PFSK-1 (cell line): ENCODE data around the gene MTHFSD.

Source experiments
- FOXP2 ChIP-seq: optimal IDR thresholded peaks from 2 replicates; pipeline ENCODE3; 2011; ENCODE audit warnings: borderline replicate concordance, control low read depth, inconsistent platforms; ENCODE audit not compliant: insufficient read depth; ENCODE audit errors: extremely low read length, extremely low read depth
- POLR2AphosphoS5 ChIP-seq: IDR thresholded peaks from 2 replicates; pipeline ENCODE4 v1.6.1; 2012; ENCODE audit warnings: low read depth, mild to moderate bottlenecking, control low read depth, low read length, moderate library complexity
- SIN3A ChIP-seq: IDR thresholded peaks from 2 replicates; pipeline ENCODE4 v1.6.1; 2012; ENCODE audit warnings: mild to moderate bottlenecking, low read length, moderate library complexity, borderline replicate concordance; ENCODE audit not compliant: insufficient read depth
- TAF1 ChIP-seq: IDR thresholded peaks from 2 replicates; pipeline ENCODE4 v1.6.1; 2012; ENCODE audit warnings: low read length, control low read depth, borderline replicate concordance; ENCODE audit not compliant: insufficient read depth
- TF ChIP-seq, protein P1 (sequence below), 2 experiments: IDR thresholded peaks; 2 replicates each; pipeline versions ENCODE4 v1.6.1 to v1.8.0; 2011 to 2012; ENCODE audit warnings: low read depth in 2 of 2, low read length in 2 of 2, control low read depth in 1 of 2, inconsistent platforms in 1 of 2, mild to moderate bottlenecking in 1 of 2, moderate library complexity in 1 of 2; ENCODE audit not compliant: insufficient read depth in 1 of 2

Gene MTHFSD

DNA sequence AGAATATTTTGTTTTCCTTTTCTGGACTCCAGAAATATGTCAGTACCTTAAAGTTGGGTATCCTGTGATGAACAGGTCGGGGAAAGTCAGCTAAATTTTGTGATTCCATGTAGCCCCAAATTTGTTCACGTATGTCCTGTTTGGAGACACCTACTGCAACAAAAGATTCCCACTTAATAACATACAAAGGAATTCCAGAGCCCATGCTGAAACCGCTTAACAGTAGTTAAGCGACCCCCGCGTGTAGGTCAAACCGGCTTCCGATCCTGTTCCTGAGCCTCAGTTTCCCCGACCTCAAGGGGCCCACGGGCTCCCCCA lies 477 bp downstream of the MTHFSD start:
- TF ChIP-seq FOXP2 = no peak
- TF ChIP-seq POLR2AphosphoS5 = no peak
- TF ChIP-seq TAF1 = no peak
- no peak for TF ChIP-seq SIN3A
- TF ChIP-seq, protein P1, sequence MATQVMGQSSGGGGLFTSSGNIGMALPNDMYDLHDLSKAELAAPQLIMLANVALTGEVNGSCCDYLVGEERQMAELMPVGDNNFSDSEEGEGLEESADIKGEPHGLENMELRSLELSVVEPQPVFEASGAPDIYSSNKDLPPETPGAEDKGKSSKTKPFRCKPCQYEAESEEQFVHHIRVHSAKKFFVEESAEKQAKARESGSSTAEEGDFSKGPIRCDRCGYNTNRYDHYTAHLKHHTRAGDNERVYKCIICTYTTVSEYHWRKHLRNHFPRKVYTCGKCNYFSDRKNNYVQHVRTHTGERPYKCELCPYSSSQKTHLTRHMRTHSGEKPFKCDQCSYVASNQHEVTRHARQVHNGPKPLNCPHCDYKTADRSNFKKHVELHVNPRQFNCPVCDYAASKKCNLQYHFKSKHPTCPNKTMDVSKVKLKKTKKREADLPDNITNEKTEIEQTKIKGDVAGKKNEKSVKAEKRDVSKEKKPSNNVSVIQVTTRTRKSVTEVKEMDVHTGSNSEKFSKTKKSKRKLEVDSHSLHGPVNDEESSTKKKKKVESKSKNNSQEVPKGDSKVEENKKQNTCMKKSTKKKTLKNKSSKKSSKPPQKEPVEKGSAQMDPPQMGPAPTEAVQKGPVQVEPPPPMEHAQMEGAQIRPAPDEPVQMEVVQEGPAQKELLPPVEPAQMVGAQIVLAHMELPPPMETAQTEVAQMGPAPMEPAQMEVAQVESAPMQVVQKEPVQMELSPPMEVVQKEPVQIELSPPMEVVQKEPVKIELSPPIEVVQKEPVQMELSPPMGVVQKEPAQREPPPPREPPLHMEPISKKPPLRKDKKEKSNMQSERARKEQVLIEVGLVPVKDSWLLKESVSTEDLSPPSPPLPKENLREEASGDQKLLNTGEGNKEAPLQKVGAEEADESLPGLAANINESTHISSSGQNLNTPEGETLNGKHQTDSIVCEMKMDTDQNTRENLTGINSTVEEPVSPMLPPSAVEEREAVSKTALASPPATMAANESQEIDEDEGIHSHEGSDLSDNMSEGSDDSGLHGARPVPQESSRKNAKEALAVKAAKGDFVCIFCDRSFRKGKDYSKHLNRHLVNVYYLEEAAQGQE (IDR thresholded peaks at IDR 0.05; ENCODE audit: insufficient read depth in 1 of 2, low read depth in 2 of 2, low read length in 2 of 2) = no peak

DNA sequence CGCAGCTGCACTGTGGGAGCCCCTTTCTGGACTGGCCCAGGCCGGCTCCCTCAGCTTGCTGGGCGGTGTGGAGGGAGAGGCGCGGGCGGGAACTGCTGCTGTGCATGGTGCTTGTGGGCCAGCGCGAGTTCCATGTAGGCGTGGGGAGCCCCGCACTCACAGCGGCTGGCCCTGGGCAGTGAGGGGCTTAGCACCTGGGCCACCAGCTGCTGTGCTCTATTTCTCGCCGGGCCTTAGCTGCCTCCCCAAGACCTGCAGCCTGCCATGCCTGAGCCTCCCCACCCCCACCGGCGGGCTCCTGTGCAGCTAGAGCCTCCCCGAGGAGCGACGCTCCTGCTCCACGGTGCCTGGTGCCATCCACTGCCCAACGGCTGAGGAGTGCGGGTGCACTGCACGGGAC lies 1.7 kb downstream of the MTHFSD start:
- TF ChIP-seq TAF1 = no peak

DNA sequence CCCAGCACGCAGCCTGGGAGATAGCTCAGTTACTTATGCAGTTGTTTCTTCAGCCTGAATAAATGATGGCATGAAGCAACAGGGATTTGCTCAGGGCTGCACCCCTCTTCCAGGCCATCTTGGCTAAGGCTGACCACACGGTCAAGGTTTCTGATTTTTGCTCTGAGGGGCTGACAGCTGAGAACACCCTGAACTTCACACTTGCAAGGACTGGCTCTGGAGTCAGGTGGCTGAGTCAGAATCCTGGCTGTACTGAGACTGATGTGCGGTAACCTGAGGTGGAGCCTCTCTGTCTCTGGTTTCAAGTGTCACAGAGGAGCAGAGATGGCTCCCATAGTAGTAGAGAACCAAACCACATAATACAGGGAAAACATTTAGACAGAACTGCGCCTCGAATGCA lies 4.8 kb downstream of the MTHFSD start:
- TF ChIP-seq POLR2AphosphoS5 (no peak), TAF1 (no peak), FOXP2 (no peak), SIN3A (no peak)

DNA sequence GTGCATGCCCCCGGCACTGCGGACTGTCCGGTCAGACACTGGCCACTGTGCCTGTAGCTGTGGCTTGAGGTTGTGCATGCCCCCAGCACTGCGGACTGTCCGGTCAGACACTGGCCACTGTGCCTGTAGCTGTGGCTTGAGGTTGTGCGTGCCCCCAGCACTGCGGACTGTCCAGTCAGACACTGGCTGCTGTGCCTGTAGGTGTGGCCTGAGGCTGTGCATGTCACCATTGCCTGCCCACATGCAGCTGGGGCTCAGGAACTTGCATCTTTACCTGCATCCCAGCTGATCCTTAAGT lies 5.2 kb downstream of the MTHFSD start:
- TF ChIP-seq POLR2AphosphoS5 (no peak), SIN3A (no peak), FOXP2 (no peak), TAF1 (no peak)
- TF ChIP-seq, protein P1 (IDR thresholded peaks at IDR 0.05; ENCODE audit: insufficient read depth in 1 of 2, low read depth in 2 of 2, low read length in 2 of 2) = no peak

DNA sequence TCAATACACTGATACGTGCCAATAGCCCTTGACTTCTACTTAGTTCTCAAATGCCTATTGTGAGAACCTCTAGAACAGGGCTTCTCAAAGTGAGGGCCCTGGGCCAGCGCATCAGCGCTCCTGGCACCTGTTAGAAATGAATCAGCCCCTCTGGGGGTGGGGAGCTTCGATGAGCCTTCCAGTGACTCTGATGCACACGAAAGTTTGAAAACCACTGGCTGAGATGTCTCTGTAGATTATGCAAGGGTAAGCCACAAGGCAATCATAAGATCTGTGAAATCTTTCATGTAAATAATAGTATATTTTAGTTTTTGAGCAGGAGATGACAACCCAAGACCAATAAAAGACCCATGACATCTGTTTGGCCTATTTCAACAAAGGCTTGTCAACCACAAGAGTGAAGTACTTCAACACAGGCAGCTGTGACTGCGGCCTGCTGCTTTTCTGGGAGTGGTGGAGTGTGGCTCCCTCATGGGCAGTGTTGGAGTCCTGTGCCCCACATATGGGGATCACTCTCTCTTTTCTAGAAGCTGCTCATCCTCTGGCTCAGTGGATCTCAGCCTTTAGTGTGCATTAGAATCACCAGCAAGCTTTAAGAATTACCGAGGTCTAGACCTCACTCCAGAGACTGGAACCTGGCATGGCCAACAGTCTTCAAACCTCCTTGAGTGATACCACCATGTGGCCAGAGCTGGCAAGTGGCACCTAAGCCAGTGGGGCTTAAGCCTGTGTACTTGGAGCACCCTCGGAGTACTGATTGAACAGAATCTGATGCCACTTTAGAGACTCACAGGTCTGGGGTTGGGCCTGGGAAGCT lies 5.8 kb downstream of the MTHFSD start:
- TF ChIP-seq SIN3A (no peak), FOXP2 (no peak), TAF1 (no peak), POLR2AphosphoS5 (no peak)
- TF ChIP-seq, protein P1 (IDR thresholded peaks at IDR 0.05; ENCODE audit: insufficient read depth in 1 of 2, low read depth in 2 of 2, low read length in 2 of 2) = no peak

DNA sequence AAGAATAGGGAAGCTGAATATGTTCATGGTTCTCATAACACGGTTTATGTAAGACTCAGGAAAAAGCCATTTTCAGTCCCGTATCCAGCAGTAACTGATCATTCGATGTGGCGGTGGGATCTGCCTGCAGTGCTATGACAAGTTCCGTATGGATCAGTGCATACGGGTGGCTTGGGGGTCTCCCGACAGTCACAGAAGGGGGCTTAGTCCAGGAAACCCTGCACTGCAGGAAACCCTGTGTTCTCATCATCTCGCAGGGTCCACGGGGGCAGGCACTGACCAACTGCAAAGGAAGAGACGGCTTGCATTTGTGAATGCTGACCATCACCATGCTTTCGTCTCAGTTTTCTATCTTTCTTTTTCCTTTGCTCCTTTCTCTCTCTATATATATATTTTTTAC lies 7.7 kb downstream of the MTHFSD start:
- TF ChIP-seq, protein P1 (IDR thresholded peaks at IDR 0.05; ENCODE audit: insufficient read depth in 1 of 2, low read depth in 2 of 2, low read length in 2 of 2) = no peak
- no peak for TF ChIP-seq TAF1
- TF ChIP-seq SIN3A = no peak
- no peak for TF ChIP-seq FOXP2
- no peak for TF ChIP-seq POLR2AphosphoS5
